WTC11 (cell line): ENCODE measurements around the gene SLC9B1. TPM values are rescaled to one million over a fixed set of nuclear protein-coding genes. Genes with fewer than 3 reads are reported as not detected.
A peak's percentile ranks its signal among the peaks of the same experiment; 100 is the strongest.

Source experiments
- ATAC-seq: fragments of 200-7000 bp; cut with Tn5 transposase; 2 replicates; pipeline ENCODE4 v1.10.0; 2021; ENCODE audit warnings: mild to moderate bottlenecking, moderate library complexity
- CTCF ChIA-PET: fragments of 300-600 bp; sonication (Branson Sonifier 250); formaldehyde crosslinking; loops from one replicate; lab custom pipeline; 2021; ENCODE audit warnings: antibody characterized with exemption; lab: Charles Lee
- POLR2A ChIA-PET: fragments of 350-600 bp; sonication (Branson Sonifier 250); formaldehyde crosslinking; loops from one replicate; lab custom pipeline; 2021; ENCODE audit warnings: antibody characterized with exemption; lab: Charles Lee
- DNase-seq: peaks from one replicate; pipeline ENCODE4 v3.0.0; 2021; ENCODE audit warnings: low spot score
- H3K27ac Mint-ChIP-seq: 2 replicates; pipeline ENCODE4 v1.8.0; 2021; ENCODE audit warnings: mixed read lengths
- H3K27me3 Mint-ChIP-seq: 2 replicates; pipeline ENCODE4 v1.8.0; 2021; ENCODE audit warnings: low read depth, mild to moderate bottlenecking, moderate library complexity, mixed read lengths
- H3K36me3 Mint-ChIP-seq: 2 replicates; pipeline ENCODE4 v1.8.0; 2021; ENCODE audit warnings: mixed read lengths
- H3K4me1 Mint-ChIP-seq: 2 replicates; pipeline ENCODE4 v1.8.0; 2022; ENCODE audit warnings: mixed read lengths
- H3K4me3 Mint-ChIP-seq: 2 replicates; pipeline ENCODE4 v1.8.0; 2021; ENCODE audit warnings: mild to moderate bottlenecking, moderate library complexity, mixed read lengths
- H3K9me3 Mint-ChIP-seq: 2 replicates; pipeline ENCODE4 v1.8.0; 2021; ENCODE audit warnings: mixed read lengths
- AFF4 ChIP-seq: sonication (generic); formaldehyde crosslinking; IDR thresholded peaks from 2 replicates; pipeline ENCODE4 v1.8.1; 2023; ENCODE audit warnings: mild to moderate bottlenecking, missing genetic modification reagents, borderline replicate concordance
- ATF1 ChIP-seq: sonication (generic); formaldehyde crosslinking; IDR thresholded peaks from 2 replicates; pipeline ENCODE4 v1.8.1; 2023; ENCODE audit warnings: mild to moderate bottlenecking, moderate library complexity, missing genetic modification reagents
- CREM ChIP-seq: sonication (generic); formaldehyde crosslinking; IDR thresholded peaks from 2 replicates; pipeline ENCODE4 v1.8.1; 2022; ENCODE audit warnings: mild to moderate bottlenecking, missing genetic modification reagents, moderate library complexity
- JUN ChIP-seq: sonication (generic); formaldehyde crosslinking; IDR thresholded peaks from 2 replicates; pipeline ENCODE4 v1.8.0; 2023; ENCODE audit warnings: mild to moderate bottlenecking, missing genetic modification reagents
- NFATC4 ChIP-seq: fragments of 250-450 bp; sonication (Bioruptor Pico); IDR thresholded peaks from 2 replicates; pipeline ENCODE4 v1.9.0; 2021; ENCODE audit warnings: mild to moderate bottlenecking
- NR2C2 ChIP-seq: sonication (generic); formaldehyde crosslinking; IDR thresholded peaks from 2 replicates; pipeline ENCODE4 v1.8.0; 2022; ENCODE audit warnings: mild to moderate bottlenecking, missing genetic modification reagents
- PRDM15 ChIP-seq: sonication (generic); formaldehyde crosslinking; IDR thresholded peaks from 2 replicates; pipeline ENCODE4 v1.8.0; 2022; ENCODE audit warnings: missing genetic modification reagents
- RELA ChIP-seq: sonication (generic); formaldehyde crosslinking; IDR thresholded peaks from 2 replicates; pipeline ENCODE4 v1.8.1; 2022; ENCODE audit warnings: missing genetic modification reagents, mild to moderate bottlenecking, borderline replicate concordance
- SOX15 ChIP-seq: fragments of 250-450 bp; sonication (Bioruptor Pico); IDR thresholded peaks from 2 replicates; pipeline ENCODE4 v1.9.0; 2021; ENCODE audit warnings: mild to moderate bottlenecking
- STAT6 ChIP-seq: sonication (generic); formaldehyde crosslinking; conservative IDR thresholded peaks from 2 replicates; pipeline ENCODE4 v1.8.1; 2023; ENCODE audit warnings: mild to moderate bottlenecking, low read depth, missing genetic modification reagents, moderate library complexity
- total RNA-seq: library from RNA; stranded (reverse); gene quantifications from 3 replicates; pipeline ENCODE4 v1.2.3, GENCODE V29; 2021

The SLC9B1 gene
- total RNA-seq, 1 experiment from 2014 or later = 0.59 TPM

GRCh38 chr4:103018391-103019307 is 856 bp downstream of the SLC9B1 start:
- peak overlapping the region; percentile 98 for H3K27ac Mint-ChIP-seq
- POLR2A ChIA-PET = no interaction called here
- ATAC-seq = peak; percentile 14; the same call in 1 of the 2 replicates
- no peak for DNase-seq
- peaks cover 7% of the 10 kb centered on the region for H3K4me1 Mint-ChIP-seq
- peaks cover 2% of the 10 kb centered on the region; the same call in 1 of the 2 replicates for H3K36me3 Mint-ChIP-seq
- H3K27me3 Mint-ChIP-seq = peaks cover 7% of the 10 kb centered on the region
- H3K9me3 Mint-ChIP-seq = peaks cover 6% of the 10 kb centered on the region; the same call in 1 of the 2 replicates
- CTCF ChIA-PET = interaction anchor here (1.8 kb wide), 1 partner anchor 14 kb away, joined by 4 read pairs; no protein-coding TSS in a partner anchor
- TF ChIP-seq SOX15 (CRISPR knock-in tag) (no peak), AFF4 (CRISPR knock-in tag) (no peak), PRDM15 (CRISPR knock-in tag) (no peak), STAT6 (CRISPR knock-in tag) (no peak), RELA (CRISPR knock-in tag) (no peak), NR2C2 (CRISPR knock-in tag) (no peak)
- TF ChIP-seq, all 79 proteins: peak for 0
- peak overlapping the region; percentile 88 for H3K4me3 Mint-ChIP-seq

GRCh38 chr4:103012551-103012950 is 7.0 kb downstream of the SLC9B1 start:
- TF ChIP-seq NFATC4 (no peak), ATF1 (CRISPR knock-in tag) (no peak), CREM (CRISPR knock-in tag) (no peak), JUN (CRISPR knock-in tag) (no peak), SOX15 (CRISPR knock-in tag) (no peak)
- ATAC-seq (no peak), DNase-seq (no peak)
- no peaks in the 10 kb centered on the region for H3K9me3 Mint-ChIP-seq
- no peak overlapping the region for H3K27ac Mint-ChIP-seq
- POLR2A ChIA-PET = no interaction called here
- H3K27me3 Mint-ChIP-seq = no peaks in the 10 kb centered on the region; the same call in 1 of the 2 replicates
- H3K36me3 Mint-ChIP-seq = no peaks in the 10 kb centered on the region
- H3K4me3 Mint-ChIP-seq = no peak overlapping the region
- no peaks in the 10 kb centered on the region for H3K4me1 Mint-ChIP-seq
- CTCF ChIA-PET = interaction anchor here (1.1 kb wide), 1 partner anchor 281 kb away, joined by 4 read pairs; no protein-coding TSS in a partner anchor
